ENCODE data around the gene SIX2.
A peak's percentile ranks its signal among the peaks of the same experiment; 100 is the strongest.

The SIX2 gene

DNA sequence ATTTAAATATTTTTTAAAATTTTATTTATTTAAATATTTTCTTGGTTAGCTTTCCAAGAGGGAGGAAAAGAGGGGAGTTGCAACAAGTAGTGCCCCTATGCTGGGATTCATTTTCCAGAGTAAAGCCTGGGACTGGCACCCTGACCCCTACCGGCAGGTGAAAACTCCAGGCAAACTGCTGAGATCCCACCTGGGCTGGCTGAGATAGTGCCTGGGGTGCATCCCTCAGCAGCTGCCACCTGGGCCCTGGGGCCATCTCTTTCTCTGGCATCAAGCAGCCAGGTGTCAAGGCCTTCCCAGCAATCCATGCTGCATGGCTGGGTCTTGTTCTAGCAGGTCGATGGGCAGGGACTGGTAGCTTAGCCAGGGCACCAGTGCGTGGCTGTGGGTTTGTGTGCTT is 6.6 kb downstream of the SIX2 start:
- TF ChIP-seq, protein P1, sequence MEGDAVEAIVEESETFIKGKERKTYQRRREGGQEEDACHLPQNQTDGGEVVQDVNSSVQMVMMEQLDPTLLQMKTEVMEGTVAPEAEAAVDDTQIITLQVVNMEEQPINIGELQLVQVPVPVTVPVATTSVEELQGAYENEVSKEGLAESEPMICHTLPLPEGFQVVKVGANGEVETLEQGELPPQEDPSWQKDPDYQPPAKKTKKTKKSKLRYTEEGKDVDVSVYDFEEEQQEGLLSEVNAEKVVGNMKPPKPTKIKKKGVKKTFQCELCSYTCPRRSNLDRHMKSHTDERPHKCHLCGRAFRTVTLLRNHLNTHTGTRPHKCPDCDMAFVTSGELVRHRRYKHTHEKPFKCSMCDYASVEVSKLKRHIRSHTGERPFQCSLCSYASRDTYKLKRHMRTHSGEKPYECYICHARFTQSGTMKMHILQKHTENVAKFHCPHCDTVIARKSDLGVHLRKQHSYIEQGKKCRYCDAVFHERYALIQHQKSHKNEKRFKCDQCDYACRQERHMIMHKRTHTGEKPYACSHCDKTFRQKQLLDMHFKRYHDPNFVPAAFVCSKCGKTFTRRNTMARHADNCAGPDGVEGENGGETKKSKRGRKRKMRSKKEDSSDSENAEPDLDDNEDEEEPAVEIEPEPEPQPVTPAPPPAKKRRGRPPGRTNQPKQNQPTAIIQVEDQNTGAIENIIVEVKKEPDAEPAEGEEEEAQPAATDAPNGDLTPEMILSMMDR (IDR thresholded peaks at IDR 0.05; ENCODE audit: insufficient read depth, low read depth, low read length, missing control alignments): peak; percentile 7
- no peak for DNase-seq (ENCODE audit: low read depth)
- H3K4me3 ChIP-seq (ENCODE audit: low read length): no peak overlapping the region

- no peak overlapping the region for H3K4me3 ChIP-seq (ENCODE audit: low read length)
- TF ChIP-seq, protein P1 (IDR thresholded peaks at IDR 0.05; ENCODE audit: insufficient read depth, low read depth, low read length, missing control alignments): no peak
- no peak for DNase-seq (ENCODE audit: low read depth)
These were observed 7.3 kb downstream of the SIX2 start for GRCh38 chr2:45001869-45002385.

DNA sequence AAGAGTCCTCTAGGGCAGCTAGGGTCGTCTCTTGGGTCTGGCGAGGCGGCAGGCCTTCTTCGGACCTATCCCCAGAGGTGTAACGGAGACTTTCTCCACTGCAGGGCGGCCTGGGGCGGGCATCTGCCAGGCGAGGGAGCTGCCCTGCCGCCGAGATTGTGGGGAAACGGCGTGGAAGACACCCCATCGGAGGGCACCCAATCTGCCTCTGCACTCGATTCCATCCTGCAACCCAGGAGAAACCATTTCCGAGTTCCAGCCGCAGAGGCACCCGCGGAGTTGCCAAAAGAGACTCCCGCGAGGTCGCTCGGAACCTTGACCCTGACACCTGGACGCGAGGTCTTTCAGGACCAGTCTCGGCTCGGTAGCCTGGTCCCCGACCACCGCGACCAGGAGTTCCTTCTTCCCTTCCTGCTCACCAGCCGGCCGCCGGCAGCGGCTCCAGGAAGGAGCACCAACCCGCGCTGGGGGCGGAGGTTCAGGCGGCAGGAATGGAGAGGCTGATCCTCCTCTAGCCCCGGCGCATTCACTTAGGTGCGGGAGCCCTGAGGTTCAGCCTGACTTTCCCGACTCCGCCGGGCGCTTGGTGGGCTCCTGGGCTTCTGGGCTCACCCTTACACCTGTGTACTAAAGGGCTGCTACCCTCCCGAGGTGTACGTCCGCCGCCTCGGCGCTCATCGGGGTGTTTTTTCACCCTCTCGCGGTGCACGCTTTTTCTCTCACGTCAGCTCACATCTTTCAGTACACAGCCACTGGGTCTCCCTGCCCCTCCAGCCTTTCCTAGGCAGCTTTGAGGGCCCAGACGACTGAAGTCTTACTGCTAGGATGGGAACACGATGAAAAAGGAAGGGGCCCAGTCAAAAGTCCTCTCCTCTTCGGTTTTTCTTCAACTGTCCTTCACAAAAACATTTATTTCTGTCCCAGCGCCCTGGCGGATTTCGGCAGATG is 8.1 kb downstream of the SIX2 start:
- peak overlapping the region; percentile 5 for H3K4me3 ChIP-seq (ENCODE audit: low read length)
- TF ChIP-seq, protein P1 (IDR thresholded peaks at IDR 0.05; ENCODE audit: insufficient read depth, low read depth, low read length, missing control alignments): no peak
- DNase-seq (ENCODE audit: low read depth): no peak

GRCh38 chr2:45000341-45000901 is 8.8 kb downstream of the SIX2 start:
- H3K4me3 ChIP-seq (ENCODE audit: low read length): no peak overlapping the region
- DNase-seq (ENCODE audit: low read depth): no peak
- TF ChIP-seq, protein P1 (IDR thresholded peaks at IDR 0.05; ENCODE audit: insufficient read depth, low read depth, low read length, missing control alignments): no peak

GRCh38 chr2:44999540-44999939 is 9.7 kb downstream of the SIX2 start:
- H3K4me3 ChIP-seq (ENCODE audit: low read length): no peak overlapping the region
- DNase-seq (ENCODE audit: low read depth): no peak
- TF ChIP-seq, protein P1 (IDR thresholded peaks at IDR 0.05; ENCODE audit: insufficient read depth, low read depth, low read length, missing control alignments): no peak

DNA sequence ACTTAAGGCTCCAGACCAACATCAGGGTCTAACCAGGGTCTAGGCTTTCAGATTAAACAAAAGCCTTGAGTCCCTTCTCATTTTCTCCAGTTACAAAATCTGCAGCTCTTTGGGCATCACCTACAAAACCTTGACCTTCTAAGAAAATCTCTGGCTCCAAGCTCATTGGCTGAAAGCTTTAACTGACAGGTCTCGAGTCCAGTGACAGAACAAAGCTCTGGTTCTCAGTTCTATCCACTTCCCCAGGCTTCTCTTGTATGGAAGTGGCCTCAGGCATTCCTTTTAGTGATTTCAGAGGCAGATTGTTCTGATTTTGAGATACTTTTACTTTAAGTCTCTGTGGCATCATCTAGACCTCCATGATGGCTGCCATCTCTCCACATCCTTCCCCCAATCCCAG is 11.3 kb downstream of the SIX2 start:
- no peak for DNase-seq (ENCODE audit: low read depth)
- TF ChIP-seq, protein P1 (IDR thresholded peaks at IDR 0.05; ENCODE audit: insufficient read depth, low read depth, low read length, missing control alignments): no peak

More for the DNA sequence above, 11.3 kb downstream of the SIX2 start:
- no peak overlapping the region for H3K4me3 ChIP-seq (ENCODE audit: low read length)

All from epithelial cell of esophagus (primary cell).